Spleen (tissue), 11 donors: ENCODE measurements around the gene WNT1. TPM values are rescaled to one million over a fixed set of nuclear protein-coding genes. Genes with fewer than 3 reads are reported as not detected.
A peak's percentile ranks its signal among the peaks of the same experiment; 100 is the strongest.

Source experiments
- DNase-seq: peaks from one replicate; pipeline ENCODE4 v3.0.0-alpha.2; 2020
- H3K27ac ChIP-seq, 8 donors: fragments of 200-600 bp; sonication (generic) in 7 of 8; 1 replicate in 4 of 8; 2 replicates in 4 of 8; pipeline versions ENCODE4 v1.5.0 to v1.8.0; 2016 to 2021; ENCODE audit warnings: inconsistent platforms in 4 of 8, mild to moderate bottlenecking in 4 of 8, moderate library complexity in 1 of 8
- H3K27me3 ChIP-seq, 7 donors: fragments of 200-600 bp; sonication (generic) in 6 of 7; replicated peaks in 1 of 7; 1 replicate in 4 of 7; 2 replicates in 3 of 7; pipeline versions ENCODE4 v1.5.0 to v1.8.0; 2016 to 2021; ENCODE audit warnings: inconsistent platforms in 3 of 7, mild to moderate bottlenecking in 1 of 7
- H3K36me3 ChIP-seq, 6 donors: fragments of 200-600 bp; sonication (generic) in 5 of 6; 1 replicate in 4 of 6; 2 replicates in 2 of 6; pipeline versions ENCODE4 v1.5.0 to v1.8.0; 2016 to 2021; ENCODE audit warnings: inconsistent platforms in 2 of 6
- H3K4me1 ChIP-seq, 6 donors: fragments of 200-600 bp; sonication (generic) in 5 of 6; 1 replicate in 3 of 6; 2 replicates in 3 of 6; pipeline versions ENCODE4 v1.5.0 to v1.8.0; 2016 to 2021; ENCODE audit warnings: inconsistent platforms in 3 of 6
- H3K4me3 ChIP-seq, 8 donors: fragments of 200-600 bp; sonication (generic) in 7 of 8; 1 replicate in 4 of 8; 2 replicates in 4 of 8; pipeline versions ENCODE4 v1.5.0 to v1.8.0; 2016 to 2021; ENCODE audit warnings: inconsistent platforms in 4 of 8, mild to moderate bottlenecking in 4 of 8, moderate library complexity in 2 of 8
- H3K9me3 ChIP-seq, 8 donors: fragments of 200-600 bp; sonication (generic) in 7 of 8; 1 replicate in 4 of 8; 2 replicates in 4 of 8; pipeline versions ENCODE4 v1.5.0 to v1.8.0; 2016 to 2021; ENCODE audit warnings: inconsistent platforms in 4 of 8
- POLR2A ChIP-seq, 3 donors: fragments of 450-650 bp; IDR thresholded peaks; one replicate each; pipeline ENCODE4 v1.5.1; 2017; ENCODE audit warnings: antibody characterized with exemption in 3 of 3, mild to moderate bottlenecking in 1 of 3
- POLR2AphosphoS5 ChIP-seq, 3 donors: sonication (generic); formaldehyde crosslinking; IDR thresholded peaks; one replicate each; pipeline ENCODE4 v1.5.1; 2017; ENCODE audit warnings: antibody characterized with exemption in 3 of 3
- WGBS, 5 donors: extraction: QIAGEN DNeasy Blood & Tissue Kit in 3 of 5; methylation state at CpG; one replicate each; pipeline versions ENCODE4 v1.1.5 to v1.1.7; 2013 to 2018; 5-methylcytosine and 5-hydroxymethylcytosine counted together
- intact Hi-C: fragments of 100-400 bp; cut with DNase I; formaldehyde crosslinking; loops from one replicate; pipeline ENCODE4 v1.15.0; 2023; ENCODE audit warnings: low total_unique reads
- polyA plus RNA-seq, 3 donors: library from polyadenylated mRNA; stranded (reverse); fragments of 200-250 nt; gene quantifications; one replicate each; pipeline ENCODE4 v1.2.1, GENCODE V29; 2013
- total RNA-seq, 7 donors: library from RNA; depleted of rRNA in 3 of 7; stranded (reverse); fragments of >200 nt in 3 of 7; fragmentation: NEBNext Ultra II Directional in 4 of 7; extraction: Animal tissue kit (Norgen Biotek cat#: 25700) in 4 of 7; gene quantifications; one replicate each; pipeline versions ENCODE4 v1.1.0 to v1.2.1, GENCODE V29; 2016 to 2021
- TF ChIP-seq, protein P1 (sequence below), 11 experiments: fragments of 200-600 bp in 7 of 11; fragments of 450-650 bp in 4 of 11; sonication (generic) in 4 of 11; IDR thresholded peaks in 8 of 11; conservative IDR thresholded peaks in 3 of 11; 1 replicate in 7 of 11; 2 replicates in 4 of 11; pipeline versions ENCODE4 v1.4.0 to v1.8.0; 2016 to 2021; ENCODE audit warnings: antibody characterized with exemption in 11 of 11, inconsistent platforms in 4 of 11, mild to moderate bottlenecking in 1 of 11
- donor health status: healthy with polysubstance abuse.
- donor health status: DM: no; HTN: no; CAD: no; lungs with moderate emphysema.
- donor health status: DM: no; HTN: no; CAD: no.
- donor health status: Bipolar disorder and iron deficiency.
- donor health status: healthy.
- donor health status: DM: no; HTN: no; CAD: no.
- donor health status: DM: yes; HTN: yes; CAD: no.

The WNT1 gene
- total and polyA plus RNA-seq, 10 donors: 0.06 to 0.52 (median 0.32) TPM; not detected in 6

DNA sequence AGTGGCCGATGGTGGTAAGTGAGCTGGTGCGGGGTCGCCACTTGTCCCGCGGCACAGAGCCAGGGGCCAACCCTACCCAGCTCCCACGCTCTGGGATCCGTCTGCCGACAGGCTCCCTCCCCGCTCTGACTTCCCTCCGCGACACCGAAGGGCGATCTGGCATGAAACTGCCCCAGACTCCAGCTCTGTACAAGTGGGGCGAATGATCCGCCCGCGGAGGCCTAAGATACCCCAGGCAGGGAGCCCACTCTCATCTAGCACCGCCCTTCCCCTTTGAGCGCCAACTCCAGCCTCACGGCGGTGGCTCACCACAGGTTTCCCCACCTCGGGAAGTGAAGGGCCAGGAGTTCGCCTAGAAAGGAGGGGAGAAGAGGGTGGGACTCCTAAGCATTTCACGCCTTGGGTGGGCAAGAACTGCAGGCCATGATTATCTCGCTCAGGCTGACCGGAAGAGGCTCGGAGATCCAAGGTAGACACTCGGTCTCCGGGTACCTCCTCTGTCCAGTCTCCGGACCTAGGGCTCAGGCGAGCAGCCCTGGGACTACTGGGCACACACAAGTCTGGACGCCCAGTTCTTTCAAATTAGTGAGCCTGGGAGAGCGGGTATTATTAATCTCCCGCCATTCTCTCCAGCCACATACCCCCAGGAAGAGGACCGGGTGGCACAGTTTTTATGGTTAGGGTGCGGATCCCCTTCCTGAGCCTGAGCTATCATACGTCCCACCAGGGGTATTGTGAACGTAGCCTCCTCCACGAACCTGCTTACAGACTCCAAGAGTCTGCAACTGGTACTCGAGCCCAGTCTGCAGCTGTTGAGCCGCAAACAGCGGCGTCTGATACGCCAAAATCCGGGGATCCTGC, 849 bp downstream of the WNT1 start:
- 0 to 4% (median 3%) methylated on average over 19 to 45 of the region's 45 CpGs for WGBS, 5 donors
- Histone ChIP-seq H3K4me3 (peak overlapping the region; percentile 23 to 74 (median 44)), H3K27ac (peak overlapping the region in 3 of 8 donors; percentile 57 to 76 (median 67)), H3K36me3 (no peaks in the 10 kb centered on the region), H3K4me1 (peaks cover 37 to 53% (median 46%) of the 10 kb centered on the region in 6 donors), H3K9me3 (no peaks in the 10 kb centered on the region), H3K27me3 (peaks cover 0 to 98% (median 68%) of the 10 kb centered on the region in 7 donors)
- no peak for DNase-seq
- intact Hi-C loops: no loop called here
- TF ChIP-seq POLR2AphosphoS5 (IDR thresholded peaks at IDR 0.05) (peak in 1 of 3 donors; percentile 7), POLR2A (IDR thresholded peaks at IDR 0.05) (no peak)
- TF ChIP-seq, protein P1, sequence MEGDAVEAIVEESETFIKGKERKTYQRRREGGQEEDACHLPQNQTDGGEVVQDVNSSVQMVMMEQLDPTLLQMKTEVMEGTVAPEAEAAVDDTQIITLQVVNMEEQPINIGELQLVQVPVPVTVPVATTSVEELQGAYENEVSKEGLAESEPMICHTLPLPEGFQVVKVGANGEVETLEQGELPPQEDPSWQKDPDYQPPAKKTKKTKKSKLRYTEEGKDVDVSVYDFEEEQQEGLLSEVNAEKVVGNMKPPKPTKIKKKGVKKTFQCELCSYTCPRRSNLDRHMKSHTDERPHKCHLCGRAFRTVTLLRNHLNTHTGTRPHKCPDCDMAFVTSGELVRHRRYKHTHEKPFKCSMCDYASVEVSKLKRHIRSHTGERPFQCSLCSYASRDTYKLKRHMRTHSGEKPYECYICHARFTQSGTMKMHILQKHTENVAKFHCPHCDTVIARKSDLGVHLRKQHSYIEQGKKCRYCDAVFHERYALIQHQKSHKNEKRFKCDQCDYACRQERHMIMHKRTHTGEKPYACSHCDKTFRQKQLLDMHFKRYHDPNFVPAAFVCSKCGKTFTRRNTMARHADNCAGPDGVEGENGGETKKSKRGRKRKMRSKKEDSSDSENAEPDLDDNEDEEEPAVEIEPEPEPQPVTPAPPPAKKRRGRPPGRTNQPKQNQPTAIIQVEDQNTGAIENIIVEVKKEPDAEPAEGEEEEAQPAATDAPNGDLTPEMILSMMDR (IDR thresholded peaks at IDR 0.05 in 8 of 11, conservative IDR thresholded peaks at IDR 0.05 in 3 of 11): no peak

DNA sequence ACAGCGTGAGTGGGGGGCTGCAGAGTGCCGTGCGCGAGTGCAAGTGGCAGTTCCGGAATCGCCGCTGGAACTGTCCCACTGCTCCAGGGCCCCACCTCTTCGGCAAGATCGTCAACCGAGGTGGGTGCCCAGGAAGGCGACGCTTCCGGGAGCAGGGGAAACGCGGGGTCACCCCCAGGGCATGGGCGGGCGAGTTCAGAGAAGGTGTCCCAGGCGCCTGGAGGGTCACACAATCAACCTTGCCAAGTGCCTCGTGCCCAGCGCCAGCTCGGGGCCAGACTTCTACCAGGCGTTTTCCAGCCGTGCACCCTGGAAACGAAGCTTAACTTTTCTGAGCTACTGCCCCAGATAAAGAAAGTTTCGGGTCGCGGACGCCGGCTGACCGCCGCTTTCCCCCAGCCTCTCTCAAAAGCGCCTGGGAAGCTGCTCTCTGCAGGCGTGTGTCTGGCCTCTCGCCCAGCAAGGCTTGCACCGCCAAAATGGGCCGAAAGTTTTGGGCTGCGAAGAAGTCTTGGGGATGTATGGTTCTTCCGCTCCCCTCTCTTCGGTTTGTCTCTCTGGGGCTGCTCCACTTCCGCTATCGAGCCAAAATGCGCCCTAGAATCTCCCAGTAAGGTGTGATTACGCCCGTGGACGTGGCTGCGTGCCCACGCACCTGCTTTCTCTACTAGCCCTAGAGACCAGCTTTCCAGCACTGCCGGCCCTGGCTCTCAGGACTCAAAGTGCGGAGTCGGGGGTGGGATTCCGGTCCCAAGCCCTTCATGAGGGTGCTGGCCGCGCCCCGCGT, 1.7 kb downstream of the WNT1 start:
- Histone ChIP-seq H3K36me3 (no peaks in the 10 kb centered on the region), H3K9me3 (no peaks in the 10 kb centered on the region), H3K4me3 (peak overlapping the region; percentile 23 to 74 (median 44)), H3K27ac (peak overlapping the region in 5 of 8 donors; percentile 13 to 76 (median 57)), H3K27me3 (peaks cover 0 to 98% (median 63%) of the 10 kb centered on the region in 7 donors), H3K4me1 (peaks cover 37 to 50% (median 44%) of the 10 kb centered on the region in 6 donors)
- WGBS, 5 donors: 0 to 3% (median 2%) methylated on average over 39 to 55 of the region's 55 CpGs
- intact Hi-C loops: no loop called here
- peak; percentile 86 for DNase-seq
- TF ChIP-seq POLR2AphosphoS5 (IDR thresholded peaks at IDR 0.05) (peak in 2 of 3 donors; percentile 19 to 52), POLR2A (IDR thresholded peaks at IDR 0.05) (no peak)

DNA sequence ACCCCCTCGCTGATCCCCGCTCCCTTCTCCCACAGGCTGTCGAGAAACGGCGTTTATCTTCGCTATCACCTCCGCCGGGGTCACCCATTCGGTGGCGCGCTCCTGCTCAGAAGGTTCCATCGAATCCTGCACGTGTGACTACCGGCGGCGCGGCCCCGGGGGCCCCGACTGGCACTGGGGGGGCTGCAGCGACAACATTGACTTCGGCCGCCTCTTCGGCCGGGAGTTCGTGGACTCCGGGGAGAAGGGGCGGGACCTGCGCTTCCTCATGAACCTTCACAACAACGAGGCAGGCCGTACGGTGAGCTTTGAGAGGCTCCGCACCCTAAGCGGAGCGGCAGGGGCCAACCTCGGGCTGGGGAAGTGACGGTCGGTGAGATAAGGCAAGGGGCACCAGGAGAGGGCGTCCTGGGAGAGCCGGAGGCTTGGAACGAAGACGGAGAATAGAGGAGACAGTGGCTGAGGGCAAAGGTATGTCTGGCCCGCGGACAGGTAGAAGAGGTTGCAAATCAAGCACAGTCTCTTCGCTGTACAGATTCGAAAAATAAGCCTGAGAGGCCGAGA, 2.3 kb downstream of the WNT1 start:
- Histone ChIP-seq H3K4me3 (peak overlapping the region; percentile 23 to 74 (median 44)), H3K36me3 (no peaks in the 10 kb centered on the region), H3K4me1 (peaks cover 37 to 50% (median 44%) of the 10 kb centered on the region in 6 donors), H3K27me3 (peaks cover 0 to 97% (median 63%) of the 10 kb centered on the region in 7 donors), H3K9me3 (no peaks in the 10 kb centered on the region), H3K27ac (peak overlapping the region in 5 of 8 donors; percentile 13 to 76 (median 57))
- intact Hi-C loops: no loop called here
- no peak for TF ChIP-seq POLR2AphosphoS5 (IDR thresholded peaks at IDR 0.05)
- TF ChIP-seq, protein P1 (IDR thresholded peaks at IDR 0.05 in 8 of 11, conservative IDR thresholded peaks at IDR 0.05 in 3 of 11): no peak
- TF ChIP-seq POLR2A (IDR thresholded peaks at IDR 0.05): no peak
- 1 to 4% (median 3%) methylated on average over 40 to 46 of the region's 46 CpGs for WGBS, 5 donors
- no peak for DNase-seq

DNA sequence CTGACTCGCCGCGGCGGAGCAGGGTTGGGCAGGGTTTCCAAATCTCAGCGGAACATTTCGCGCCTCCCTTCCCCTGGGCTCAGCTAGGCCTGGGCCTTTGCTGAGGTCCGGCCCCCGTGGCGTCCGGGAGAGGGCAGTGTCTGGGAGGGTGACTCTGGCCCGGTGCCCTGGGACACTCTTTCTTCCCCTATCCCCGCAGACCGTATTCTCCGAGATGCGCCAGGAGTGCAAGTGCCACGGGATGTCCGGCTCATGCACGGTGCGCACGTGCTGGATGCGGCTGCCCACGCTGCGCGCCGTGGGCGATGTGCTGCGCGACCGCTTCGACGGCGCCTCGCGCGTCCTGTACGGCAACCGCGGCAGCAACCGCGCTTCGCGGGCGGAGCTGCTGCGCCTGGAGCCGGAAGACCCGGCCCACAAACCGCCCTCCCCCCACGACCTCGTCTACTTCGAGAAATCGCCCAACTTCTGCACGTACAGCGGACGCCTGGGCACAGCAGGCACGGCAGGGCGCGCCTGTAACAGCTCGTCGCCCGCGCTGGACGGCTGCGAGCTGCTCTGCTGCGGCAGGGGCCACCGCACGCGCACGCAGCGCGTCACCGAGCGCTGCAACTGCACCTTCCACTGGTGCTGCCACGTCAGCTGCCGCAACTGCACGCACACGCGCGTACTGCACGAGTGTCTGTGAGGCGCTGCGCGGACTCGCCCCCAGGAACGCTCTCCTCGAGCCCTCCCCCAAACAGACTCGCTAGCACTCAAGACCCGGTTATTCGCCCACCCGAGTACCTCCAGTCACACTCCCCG, 3.0 kb downstream of the WNT1 start:
- peaks cover 37 to 50% (median 44%) of the 10 kb centered on the region in 6 donors for H3K4me1 ChIP-seq
- TF ChIP-seq POLR2A (IDR thresholded peaks at IDR 0.05) (no peak), POLR2AphosphoS5 (IDR thresholded peaks at IDR 0.05) (peak; percentile 8 to 67 (median 36))
- TF ChIP-seq, protein P1 (IDR thresholded peaks at IDR 0.05 in 8 of 11, conservative IDR thresholded peaks at IDR 0.05 in 3 of 11): peak in 1 of 11 experiments; percentile 23
- H3K27ac ChIP-seq: peak overlapping the region in 4 of 8 donors; percentile 13 to 76 (median 62)
- H3K9me3 ChIP-seq: no peaks in the 10 kb centered on the region
- no peaks in the 10 kb centered on the region for H3K36me3 ChIP-seq
- no peak for DNase-seq
- WGBS, 5 donors: 1 to 3% (median 2%) methylated on average over 28 to 91 of the region's 91 CpGs
- peaks cover 0 to 97% (median 63%) of the 10 kb centered on the region in 7 donors for H3K27me3 ChIP-seq
- peak overlapping the region in 7 of 8 donors; percentile 12 to 74 (median 45) for H3K4me3 ChIP-seq
- intact Hi-C loops: no loop called here
